ENCODE data around the gene C4A.
A peak's percentile ranks its signal among the peaks of the same experiment; 100 is the strongest.

C4A gene

DNA sequence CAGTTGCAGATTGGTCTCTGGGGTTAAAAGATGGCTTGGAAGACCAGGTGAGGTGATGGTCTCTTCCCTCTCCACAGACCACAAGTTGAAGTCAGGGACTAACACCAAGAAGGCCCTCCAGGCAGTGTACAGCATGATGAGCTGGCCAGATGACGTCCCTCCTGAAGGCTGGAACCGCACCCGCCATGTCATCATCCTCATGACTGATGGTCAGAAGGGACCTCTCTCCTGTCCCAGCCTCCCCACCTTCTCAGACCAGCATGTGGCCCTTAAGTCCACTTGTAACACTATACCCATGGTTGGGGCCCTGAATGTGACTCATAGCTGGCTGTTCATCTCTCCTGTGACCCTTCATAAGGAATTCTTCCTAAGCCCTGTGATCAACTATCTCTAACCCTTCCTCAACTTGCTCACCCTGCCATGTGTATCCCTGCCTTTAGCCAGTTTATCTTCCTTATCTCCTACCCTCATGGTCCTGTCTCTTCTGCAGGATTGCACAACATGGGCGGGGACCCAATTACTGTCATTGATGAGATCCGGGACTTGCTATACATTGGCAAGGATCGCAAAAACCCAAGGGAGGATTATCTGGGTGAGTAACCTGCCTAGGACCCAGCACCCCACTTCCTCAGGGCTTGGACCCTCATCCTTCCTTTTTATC is 33.0 kb upstream of the C4A start:
- no peak for DNase-seq (ENCODE audit: low read depth)
- TF ChIP-seq CTCF (IDR thresholded peaks at IDR 0.05; ENCODE audit: low read depth, low read length) (no peak), MAX (IDR thresholded peaks at IDR 0.05; ENCODE audit: low read depth, low read length) (no peak), MYC (IDR thresholded peaks at IDR 0.05; ENCODE audit: low read depth, low read length) (no peak), POLR2A (IDR thresholded peaks at IDR 0.05; ENCODE audit: extremely low read depth, insufficient read length) (no peak)
- H3K4me3 ChIP-seq (ENCODE audit: low read depth, low read length), result no peak overlapping the region

DNA sequence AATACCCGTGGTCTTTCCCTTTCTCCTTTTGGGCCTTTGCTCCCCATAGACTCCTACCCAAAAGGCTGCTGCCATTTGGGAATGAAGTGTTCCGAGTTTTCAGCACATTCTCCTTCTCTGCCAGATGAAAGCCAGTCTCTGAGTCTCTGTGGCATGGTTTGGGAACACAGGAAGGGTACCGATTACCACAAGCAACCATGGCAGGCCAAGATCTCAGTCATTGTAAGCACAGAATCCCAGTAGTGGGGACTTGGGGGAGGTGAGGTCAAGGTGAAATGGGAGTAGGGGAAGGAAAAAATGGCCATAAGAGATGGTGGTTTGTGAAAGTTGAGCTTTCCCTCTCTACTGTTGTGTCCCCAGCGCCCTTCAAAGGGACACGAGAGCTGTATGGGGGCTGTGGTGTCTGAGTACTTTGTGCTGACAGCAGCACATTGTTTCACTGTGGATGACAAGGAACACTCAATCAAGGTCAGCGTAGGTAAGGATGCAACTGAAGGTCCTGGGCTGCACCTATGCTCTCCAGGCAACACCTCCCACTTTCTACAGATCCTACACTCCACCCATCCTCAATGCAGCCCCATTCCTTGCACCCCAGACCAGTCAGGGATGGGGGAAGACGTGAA is 31.8 kb upstream of the C4A start:
- TF ChIP-seq MYC (IDR thresholded peaks at IDR 0.05; ENCODE audit: low read depth, low read length) (no peak), MAX (IDR thresholded peaks at IDR 0.05; ENCODE audit: low read depth, low read length) (no peak), CTCF (IDR thresholded peaks at IDR 0.05; ENCODE audit: low read depth, low read length) (no peak), POLR2A (IDR thresholded peaks at IDR 0.05; ENCODE audit: extremely low read depth, insufficient read length) (no peak)
- H3K4me3 ChIP-seq (ENCODE audit: low read depth, low read length), result no peak overlapping the region
- DNase-seq (ENCODE audit: low read depth), result no peak

DNA sequence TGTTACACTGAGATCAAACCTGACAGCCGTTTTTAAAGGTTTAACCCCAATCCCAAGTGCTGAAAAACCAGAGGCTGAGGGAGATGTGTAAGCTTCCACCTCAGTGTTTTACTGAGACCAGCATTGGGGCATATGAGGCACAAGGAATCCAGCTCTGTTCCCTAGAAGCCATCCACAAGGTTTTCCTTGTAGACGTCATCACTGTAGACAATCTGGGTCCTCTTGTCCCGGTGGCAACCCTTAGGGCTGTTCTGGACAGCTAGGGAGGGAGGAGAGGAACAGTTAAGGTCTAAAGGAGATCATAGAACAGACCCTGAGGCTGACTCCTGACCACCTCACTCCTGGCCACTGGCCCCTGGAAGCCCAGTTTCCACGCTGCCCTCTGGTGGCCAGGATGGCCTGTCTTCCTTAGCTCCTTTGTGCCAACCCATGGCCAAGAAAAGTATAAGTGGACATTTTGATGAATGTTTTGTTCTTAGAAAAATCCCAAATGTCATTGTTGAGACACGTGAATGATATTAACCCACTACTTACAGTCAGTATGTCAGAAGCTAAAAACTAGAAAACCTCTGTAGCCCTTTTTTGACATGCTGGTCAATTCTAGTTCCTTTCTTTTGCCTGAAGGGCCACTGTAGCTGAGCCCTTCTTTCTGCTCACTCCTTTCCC is 29.6 kb upstream of the C4A start:
- H3K4me3 ChIP-seq (ENCODE audit: low read depth, low read length), result no peak overlapping the region
- DNase-seq (ENCODE audit: low read depth), result peak; percentile 62
- TF ChIP-seq CTCF (IDR thresholded peaks at IDR 0.05; ENCODE audit: low read depth, low read length) (peak; percentile 89), MYC (IDR thresholded peaks at IDR 0.05; ENCODE audit: low read depth, low read length) (no peak)

GRCh38 chr6:31952890-31953289 is 29.0 kb upstream of the C4A start:
- TF ChIP-seq MYC (IDR thresholded peaks at IDR 0.05; ENCODE audit: low read depth, low read length) (no peak), CTCF (IDR thresholded peaks at IDR 0.05; ENCODE audit: low read depth, low read length) (no peak), POLR2A (IDR thresholded peaks at IDR 0.05; ENCODE audit: extremely low read depth, insufficient read length) (no peak)
- H3K4me3 ChIP-seq (ENCODE audit: low read depth, low read length), result no peak overlapping the region
- no peak for DNase-seq (ENCODE audit: low read depth)

DNA sequence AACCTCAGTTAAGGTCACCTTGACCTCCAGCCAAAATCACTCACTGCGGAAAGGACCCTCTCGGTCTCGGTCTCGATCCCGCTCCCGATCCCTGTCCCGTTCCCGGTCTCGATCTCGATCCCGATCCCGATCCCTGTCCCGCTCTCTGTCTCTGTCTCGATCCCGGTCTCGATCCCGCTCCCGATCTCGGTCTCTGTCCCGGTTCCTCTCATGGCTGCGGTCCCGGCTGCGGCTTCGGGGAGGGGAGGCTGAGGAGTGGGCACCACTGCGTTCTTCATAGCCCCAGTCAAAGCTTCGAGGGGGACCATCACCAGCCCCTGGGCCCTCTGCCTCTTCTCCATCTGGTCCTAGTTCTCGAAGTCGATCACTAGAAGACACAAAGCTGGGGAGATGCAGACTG is 27.3 kb upstream of the C4A start:
- no peak overlapping the region for H3K4me3 ChIP-seq (ENCODE audit: low read depth, low read length)
- DNase-seq (ENCODE audit: low read depth), result no peak
- TF ChIP-seq MAX (IDR thresholded peaks at IDR 0.05; ENCODE audit: low read depth, low read length) (no peak), POLR2A (IDR thresholded peaks at IDR 0.05; ENCODE audit: extremely low read depth, insufficient read length) (no peak), MYC (IDR thresholded peaks at IDR 0.05; ENCODE audit: low read depth, low read length) (no peak), CTCF (IDR thresholded peaks at IDR 0.05; ENCODE audit: low read depth, low read length) (no peak)
